GM18861 (cell line): ENCODE results near the gene MGLL.

Experiments
- ATAC-seq: cut with Tn5 transposase; IDR thresholded peaks from one replicate; pipeline ENCODE4 v1.9.1; 2021; ENCODE audit not compliant: unreplicated experiment

Gene MGLL

DNA sequence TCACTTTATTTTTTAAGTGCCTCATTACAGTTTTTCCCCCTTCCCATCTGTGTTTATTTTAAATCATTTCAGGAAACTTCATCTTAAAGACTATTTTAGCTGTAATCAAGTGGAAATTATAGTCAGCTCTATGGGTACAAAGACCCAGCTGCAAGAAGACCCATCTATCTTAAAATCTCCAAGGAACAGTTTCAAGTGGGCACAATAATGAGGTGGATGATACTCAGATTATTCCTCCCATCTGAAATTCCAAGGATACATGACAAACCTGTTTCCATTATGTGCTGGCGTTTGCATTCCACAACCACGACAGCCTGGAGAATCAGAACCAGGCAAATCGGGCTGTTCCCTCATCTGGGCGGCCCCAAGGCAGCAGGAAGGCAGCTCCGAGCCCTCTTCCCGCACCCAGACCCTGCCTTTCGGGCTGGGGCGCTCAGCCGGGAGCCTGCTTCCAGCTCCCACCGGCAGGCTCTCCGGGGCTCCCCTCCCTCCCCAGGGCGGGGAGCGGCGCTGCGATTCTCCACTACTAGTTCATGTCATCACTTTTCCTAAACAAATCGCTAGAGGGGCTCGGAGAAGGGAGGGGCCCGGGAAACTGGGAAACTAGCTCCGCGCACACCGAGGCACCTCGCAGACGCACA lies at the start of gene MGLL:
Gene MGLL, minus strand, starts transcription at position 475 of the 641 bp plus-strand sequence. Its CDS starts 197 bp downstream, at position 278.
- no peak for ATAC-seq

DNA sequence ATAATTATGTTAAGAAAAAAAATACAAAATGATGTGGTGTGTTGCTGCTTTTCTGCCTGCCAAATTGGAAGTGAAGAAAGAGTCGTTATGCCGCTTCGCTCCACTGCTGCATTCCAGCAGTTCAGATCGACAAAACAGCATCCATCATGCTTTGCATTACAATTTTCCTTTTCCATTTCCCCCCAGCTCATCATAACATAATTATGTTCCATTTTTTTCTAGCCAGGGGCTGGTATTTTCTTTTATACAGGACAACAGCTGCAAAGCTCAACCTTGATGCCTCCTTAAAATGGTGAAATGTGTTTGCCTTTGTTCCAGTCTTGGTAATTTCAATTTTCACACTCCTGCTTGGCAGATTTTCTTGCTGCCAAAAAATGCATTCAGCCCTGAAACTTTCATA lies 47.8 kb upstream of the MGLL start:
- no peak for ATAC-seq

DNA sequence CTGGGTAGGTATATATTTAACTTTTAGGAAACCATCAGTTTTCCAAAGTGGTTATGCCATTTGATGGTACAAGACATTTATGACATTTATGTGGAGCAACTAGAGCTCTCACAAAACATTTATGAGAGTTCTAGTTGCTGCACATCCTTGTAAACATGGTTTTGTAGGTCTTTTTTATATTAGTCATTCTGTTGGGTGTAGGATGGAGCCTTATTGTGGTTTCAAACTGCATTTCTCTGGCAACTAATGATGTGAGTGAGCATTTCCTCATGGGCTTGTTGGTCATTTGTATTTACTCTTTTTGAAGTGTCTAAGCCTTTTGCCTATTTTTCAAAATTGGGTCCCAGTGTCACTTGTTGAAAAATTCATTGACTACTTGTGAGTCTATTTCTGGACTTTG lies 45.7 kb upstream of the MGLL start:
- ATAC-seq, result no peak

DNA sequence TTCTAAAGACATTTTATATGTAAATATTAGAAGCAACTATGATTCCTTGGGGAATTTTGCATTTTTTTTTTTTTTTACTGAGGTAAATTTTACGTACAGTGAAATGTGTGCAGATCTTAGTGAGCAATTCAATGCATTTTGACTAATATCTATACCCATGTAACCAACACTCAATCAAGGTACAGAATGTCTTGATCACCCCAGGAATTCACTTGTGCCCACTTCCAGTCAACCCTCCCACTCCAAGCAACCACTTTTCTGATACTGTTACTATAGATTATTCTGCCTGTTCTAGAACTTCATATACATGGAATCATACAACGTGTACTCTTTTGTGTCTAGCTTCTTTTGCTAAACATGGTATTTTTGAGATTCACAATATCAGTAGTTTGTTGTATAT lies 45.1 kb upstream of the MGLL start:
- ATAC-seq, result no peak

DNA sequence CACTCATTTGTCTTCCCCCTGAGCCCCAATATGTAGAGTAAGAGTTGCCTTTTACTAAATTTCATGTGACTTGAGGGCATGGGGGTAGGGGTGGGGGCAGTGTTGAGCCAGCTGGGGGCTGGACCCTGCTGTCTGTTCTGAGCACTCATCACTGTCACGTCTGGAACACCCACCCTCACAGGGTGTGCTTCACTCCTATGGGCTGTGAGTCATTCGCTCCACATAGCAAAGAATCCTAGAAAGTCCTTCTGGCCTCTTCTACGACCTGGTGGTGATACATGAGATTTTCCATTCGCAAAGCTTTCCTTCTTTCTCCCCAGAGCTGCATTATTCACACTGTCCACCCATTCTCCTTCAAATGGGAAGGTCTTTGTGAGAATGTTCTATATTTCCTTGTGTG lies 43.6 kb upstream of the MGLL start:
- ATAC-seq, result no peak

DNA sequence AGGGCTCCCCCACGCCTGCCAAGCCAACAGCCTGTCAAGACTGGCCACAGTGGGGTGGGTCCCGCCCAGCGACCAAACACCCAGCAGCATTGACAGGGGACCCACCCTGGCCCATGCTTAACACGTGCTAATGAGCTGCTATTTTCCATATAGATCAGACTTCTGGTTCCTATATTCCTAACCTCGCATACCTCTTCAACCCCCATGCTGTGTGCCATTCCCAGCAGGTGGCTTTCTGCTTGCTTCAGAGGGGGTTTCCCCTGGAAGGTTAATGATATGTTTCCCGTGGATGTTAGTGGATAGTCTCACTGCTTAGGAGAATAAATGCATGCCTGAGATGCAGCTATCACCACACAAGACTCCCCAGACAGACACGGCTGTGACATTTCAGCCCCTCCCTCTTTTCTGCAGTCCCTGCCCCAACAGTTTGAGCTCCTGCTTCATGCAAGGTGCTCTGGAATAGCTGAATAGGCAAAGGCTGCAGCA lies 37.9 kb upstream of the MGLL start:
- ATAC-seq, result no peak

DNA sequence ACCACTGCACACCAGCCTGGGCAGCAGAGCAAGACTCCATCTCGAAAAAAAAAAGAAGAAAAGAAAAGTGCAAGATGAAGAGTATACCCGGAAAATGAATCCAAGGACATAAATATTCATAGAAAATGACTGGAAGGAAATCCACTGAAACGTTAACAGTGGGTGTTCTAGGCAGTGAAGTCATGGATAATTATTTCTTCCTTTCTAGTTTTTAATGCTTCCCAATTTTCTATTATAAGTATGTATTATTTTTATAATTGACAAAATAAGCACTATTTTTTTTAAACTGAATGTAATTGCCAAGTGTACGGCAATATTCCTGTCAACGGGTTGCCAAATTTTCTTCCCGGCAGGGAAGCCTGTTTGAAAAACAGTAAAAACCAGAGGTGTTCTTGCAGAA lies 37.4 kb upstream of the MGLL start:
- no peak for ATAC-seq

DNA sequence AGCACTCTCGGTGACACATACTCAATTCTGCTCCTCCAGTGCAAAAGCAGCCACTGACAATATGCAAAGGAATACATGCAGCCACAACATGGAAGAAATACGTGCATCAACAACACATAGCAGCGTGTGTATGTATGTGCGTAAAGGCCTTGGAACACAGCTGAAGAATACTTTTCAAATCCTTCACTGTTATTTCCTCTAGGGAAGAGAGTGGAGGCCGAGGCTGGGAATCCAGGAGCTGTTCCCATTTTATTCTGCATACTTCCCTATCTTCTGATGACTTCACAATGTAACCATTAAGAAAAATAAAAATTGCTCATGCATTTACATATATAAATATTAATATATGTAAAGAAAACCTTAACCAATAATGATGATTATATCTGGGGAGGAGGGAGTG lies 36.6 kb upstream of the MGLL start:
- no peak for ATAC-seq

DNA sequence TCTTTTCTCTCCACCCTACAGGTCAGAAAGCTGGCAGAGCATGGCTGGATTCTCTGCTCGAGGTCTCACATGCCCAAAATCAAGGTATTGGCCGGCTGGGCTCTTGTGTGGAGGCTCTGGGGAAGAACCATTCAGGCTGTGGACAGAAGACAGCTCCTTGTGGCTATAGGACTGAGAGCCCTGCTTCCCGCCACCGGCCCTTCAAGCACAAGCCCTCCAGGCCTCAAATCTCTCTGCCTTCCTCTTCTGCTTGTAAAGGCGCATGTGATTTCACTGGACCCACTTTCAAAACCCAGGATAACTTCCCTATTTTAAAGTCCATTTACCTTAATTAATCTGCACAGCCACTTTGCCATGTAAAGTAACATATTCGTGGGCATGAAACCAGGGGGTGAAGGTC lies 36.2 kb upstream of the MGLL start:
- ATAC-seq, result no peak

DNA sequence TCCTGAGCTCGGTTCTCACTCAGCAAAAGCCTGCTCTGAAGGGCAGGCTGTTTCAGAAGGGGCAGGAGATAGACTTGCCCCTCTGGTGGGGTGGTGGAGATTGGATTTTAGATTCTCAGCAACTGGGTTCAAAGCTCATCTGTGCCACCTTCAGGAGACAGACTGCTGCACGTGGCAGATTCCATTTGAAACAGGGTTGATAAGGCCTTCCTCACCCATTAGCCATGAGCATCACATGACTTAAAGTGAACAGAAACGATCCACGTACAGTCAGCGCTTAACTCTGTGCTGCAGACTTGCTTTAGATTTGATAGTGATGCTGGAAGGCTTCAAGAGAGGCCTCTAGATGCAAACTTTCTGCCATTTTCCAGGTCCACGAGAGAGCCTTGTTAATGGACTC lies 35.0 kb upstream of the MGLL start:
- no peak for ATAC-seq

DNA sequence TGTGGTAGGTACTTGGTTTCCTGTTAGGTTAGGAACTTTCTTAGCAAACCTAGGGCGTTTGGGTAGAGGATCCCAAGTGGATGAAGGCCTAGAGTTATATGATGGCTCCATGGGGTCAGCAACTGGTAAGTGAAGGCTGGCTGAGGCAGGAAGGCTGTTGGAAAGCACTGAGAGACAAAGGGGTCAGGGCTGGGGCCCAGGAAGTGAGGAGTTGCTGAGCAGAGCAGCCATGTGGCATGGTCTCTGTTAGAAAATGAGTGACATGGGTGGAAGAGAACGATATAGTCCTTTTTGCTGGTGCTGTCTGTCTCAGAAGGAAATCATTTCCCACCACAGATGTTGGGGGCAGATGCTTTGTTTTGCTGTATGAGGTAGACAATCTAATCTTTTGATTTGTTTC lies 34.5 kb upstream of the MGLL start:
- ATAC-seq, result no peak

DNA sequence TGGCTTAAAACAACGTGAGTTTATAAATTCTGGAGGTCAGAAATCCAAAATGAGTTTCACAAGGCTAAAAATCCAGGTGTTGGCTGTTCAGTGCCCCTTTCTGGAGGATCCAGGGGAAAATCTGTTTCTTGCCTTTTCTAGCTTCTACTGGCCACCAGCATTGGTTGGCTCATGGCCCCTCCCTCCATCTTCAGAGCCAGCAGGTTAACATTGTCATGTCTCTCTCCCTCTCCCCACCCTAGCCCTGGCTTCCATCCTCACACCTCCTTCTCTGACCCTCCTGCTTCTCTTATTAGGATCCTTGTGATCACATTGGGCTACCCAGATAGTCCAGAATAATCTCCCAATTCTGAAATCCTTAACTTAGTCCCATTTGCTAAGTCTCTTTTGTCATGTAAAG lies 32.9 kb upstream of the MGLL start:
- ATAC-seq, result no peak

DNA sequence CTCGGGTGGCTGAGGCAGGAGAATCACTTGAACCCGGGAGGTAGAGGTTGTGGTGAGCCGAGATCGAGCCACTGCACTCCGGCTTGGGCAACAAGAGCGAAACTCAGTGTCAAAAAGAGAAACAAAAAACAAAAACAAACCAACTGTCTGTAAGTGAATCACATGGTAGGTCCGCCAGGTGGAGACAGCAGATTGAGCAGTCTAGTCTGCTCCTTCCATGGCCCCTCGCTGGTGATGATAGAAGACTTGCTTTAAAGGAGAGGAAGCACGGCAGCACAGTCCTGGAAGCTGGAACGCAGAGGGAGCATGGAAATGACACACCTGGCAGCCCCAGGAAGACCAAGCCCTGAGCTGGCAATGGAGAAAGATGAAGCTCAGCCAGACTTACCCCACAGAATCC lies 31.4 kb upstream of the MGLL start:
- ATAC-seq, result no peak

DNA sequence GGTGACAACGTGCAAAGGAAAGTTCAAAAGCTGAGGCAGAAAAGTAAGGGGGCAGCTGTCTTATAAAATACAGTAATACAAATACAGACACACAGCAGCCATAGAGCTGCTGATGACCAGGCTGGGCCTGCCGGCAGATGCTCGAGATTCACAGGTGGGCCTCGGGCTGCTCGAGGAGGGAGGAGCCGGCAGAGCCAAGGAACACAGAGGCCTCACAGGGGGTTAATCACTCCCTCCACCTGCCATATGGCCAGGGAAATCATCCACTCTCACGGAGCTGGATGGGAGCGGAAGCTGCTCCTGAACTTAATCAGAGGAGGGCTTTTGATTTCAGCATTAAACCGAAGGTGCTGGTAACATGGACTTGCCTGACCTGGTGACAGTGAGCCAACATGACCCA lies 29.6 kb upstream of the MGLL start:
- no peak for ATAC-seq

DNA sequence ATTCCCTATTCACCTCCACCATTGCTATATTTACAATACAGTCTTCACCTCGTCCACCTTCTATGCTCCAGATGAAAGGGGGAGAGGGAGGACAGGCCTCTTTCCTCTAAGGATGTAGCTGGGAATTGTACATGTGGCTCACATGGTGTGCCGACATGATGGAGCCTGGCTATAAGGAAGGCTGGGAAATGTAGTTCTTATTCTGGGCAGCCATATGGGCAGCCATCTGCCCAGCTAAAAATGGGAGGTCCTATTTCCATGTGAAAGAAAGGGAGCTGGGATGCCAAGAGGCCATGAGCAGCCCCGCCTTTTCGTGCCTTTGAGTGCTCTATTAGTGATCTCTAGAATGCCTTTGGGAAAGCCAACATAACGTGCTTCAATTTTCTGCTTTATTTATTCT lies 27.1 kb upstream of the MGLL start:
- ATAC-seq, result no peak

DNA sequence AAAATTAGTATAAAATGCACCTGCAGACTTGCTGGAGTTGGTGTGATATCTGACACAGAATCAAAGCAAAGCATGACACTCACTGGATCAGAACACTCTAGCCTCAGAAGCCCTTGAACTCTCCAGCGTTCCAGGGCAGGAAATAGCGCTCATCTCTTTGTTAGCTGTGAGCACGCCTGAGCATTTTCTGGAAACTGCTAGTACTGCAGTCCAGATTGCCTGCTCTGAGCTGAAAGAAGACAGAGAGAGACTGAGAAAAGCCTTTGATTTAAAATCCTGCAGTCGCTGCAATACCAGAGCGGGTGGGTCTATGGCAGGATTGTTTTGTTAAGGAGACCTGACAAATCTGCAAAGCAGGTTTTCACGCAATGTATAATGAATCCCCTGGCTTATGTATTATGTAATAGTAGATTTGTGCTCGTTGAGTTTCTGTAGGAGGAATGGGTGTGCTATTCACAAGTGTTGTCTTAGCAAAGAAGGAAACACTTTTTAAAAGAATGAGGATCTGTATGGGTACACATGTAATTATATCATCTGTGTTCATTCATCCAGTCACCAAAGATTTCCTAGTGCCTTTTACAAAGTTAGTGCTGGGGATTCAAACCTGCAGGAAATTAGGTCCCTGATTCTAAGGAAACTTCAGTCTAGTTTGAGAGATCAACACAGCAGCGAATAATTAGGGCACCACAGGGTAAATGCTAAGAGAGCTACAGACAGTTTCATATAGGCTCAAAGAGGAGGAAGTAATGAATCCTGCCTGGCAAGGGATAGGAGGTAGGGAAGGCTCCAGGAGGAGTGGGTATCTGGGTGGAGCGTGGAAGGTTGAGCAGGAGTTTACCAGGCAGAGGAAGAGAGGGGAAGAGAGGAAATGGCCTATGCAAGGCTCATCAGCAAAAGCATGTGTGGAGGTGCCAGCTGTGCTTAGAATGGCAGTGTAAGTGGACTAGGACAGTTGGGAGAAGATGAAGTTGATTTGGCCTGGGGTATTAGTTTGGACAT lies 26.1 kb upstream of the MGLL start:
- no peak for ATAC-seq

DNA sequence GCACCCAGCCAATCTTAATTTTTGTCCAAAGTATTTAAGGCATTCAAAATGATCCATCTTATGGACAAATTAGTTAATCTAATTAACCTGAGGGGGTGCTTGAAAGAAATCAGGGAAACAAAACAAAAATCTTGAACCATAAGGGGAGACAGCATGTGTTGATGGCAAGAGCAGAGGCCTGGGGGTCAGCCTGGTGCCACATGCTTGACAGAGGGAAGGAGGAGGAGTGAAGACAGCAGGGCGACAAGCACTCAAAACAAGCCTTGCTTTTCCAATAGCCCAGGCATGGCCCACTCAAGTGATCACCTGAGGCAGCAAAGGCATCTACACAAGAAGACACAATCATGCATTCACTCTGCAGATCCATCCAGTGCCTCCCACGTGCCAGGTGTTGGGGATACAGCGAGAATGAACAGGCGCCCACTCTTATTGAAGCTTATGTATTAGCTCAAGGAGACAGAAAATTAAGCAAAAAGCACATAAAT lies 25.0 kb upstream of the MGLL start:
- ATAC-seq, result no peak

DNA sequence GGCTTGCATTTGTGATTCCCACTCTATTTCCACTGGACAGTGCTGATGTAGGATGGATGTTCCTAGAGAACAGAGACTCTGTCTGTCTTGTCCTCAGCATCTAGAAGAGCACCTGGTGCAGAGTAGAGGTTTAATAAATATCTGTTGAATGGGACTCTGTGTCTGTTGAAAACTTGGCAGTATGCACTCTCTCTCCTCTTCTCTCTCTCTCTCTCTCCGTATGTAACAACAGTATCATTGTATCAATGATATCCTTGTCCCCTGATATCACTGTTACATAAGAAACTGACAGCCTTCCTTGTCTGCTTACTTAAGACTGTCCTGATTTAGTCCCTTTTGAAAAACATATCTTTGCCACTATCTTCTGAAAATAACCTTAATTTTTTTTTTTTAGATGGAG lies 24.3 kb upstream of the MGLL start:
- no peak for ATAC-seq

DNA sequence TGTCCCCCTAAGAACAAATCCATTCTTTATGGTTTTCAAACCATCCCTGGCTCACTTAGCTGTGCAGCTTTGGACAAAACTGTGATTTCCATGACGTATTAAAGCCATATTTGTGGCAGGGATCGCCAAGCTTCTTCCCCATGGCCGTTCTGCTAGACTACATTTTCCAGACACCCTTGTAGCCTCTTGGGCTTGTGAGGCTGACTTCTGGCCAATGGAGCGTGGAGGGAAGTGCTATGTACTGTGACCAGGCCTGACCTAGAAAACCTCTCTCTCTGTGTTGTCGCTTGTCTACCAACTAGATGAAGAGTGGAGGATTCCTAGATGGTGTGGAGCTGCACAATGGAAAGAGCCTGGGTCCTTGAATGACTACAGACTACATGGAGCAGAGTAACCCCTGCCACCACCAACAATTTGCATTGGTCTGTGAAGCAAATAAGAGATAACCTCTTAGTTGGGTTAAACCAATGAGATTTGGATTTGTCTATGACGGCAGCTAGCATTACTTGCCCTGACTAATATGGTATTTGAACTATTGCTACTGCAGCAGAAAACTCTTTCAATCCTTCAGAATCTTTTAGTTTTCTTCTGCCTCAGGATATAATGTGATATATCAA lies 22.1 kb upstream of the MGLL start:
- ATAC-seq, result no peak

DNA sequence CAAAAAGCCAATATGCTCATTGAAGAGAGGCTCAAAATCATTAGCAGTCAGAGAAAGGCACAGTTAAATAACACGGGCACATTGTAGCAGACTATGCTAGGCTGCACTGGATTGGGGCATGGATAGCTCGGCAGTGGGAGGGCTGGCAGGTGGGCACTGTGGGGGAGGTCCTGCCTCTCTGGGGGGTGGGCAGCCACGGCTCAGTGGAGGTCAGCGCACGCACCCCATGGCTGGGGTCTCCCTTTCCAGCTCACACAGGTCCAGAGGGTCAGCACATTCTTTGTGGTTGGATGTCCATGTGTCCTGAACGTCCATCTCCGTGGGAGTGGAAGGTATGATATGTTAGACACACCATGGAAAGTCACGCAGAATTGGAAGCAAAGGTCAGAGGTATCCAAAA lies 18.4 kb upstream of the MGLL start:
- no peak for ATAC-seq

DNA sequence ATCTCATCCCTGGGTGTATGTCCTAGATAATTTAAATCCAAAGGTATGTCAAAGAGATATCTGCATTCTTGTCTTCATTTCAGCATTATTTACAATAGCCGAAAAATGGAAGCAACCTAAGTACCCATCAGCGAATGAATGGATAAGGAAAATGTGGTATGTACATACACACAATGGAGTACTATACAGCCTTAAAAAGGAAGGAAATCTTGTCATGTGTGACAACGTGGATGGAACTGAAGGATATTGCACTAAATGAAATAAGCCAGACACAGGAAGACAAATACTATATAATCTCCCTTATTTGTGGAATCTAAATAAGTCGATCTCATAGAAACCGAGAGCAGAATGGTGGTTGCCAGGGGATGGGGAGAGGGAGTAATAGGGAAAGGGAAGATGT lies 16.8 kb upstream of the MGLL start:
- ATAC-seq, result no peak
